Suprapubic skin (tissue), 4 donors: Measurements from ENCODE around the gene PHOX2A.

Experiments used
- EP300 ChIP-seq: sonication (generic); formaldehyde crosslinking; IDR thresholded peaks from one replicate; pipeline ENCODE4 v1.6.1; 2017; ENCODE audit warnings: antibody characterized with exemption
- POLR2A ChIP-seq, 2 donors: fragments of 450-650 bp; IDR thresholded peaks; one replicate each; pipeline ENCODE4 v1.6.1; 2017; ENCODE audit warnings: antibody characterized with exemption in 2 of 2, mild to moderate bottlenecking in 2 of 2, moderate library complexity in 2 of 2
- POLR2AphosphoS5 ChIP-seq, 3 donors: sonication (generic); formaldehyde crosslinking; IDR thresholded peaks; one replicate each; pipeline ENCODE4 v1.6.1; 2017; ENCODE audit warnings: antibody characterized with exemption in 3 of 3
- TF ChIP-seq, protein P1 (sequence below), 2 donors: fragments of 200-600 bp in 1 of 2; fragments of 450-650 bp in 1 of 2; sonication (generic) in 1 of 2; IDR thresholded peaks; one replicate each; pipeline ENCODE4 v1.5.1; 2016 to 2019; ENCODE audit warnings: antibody characterized with exemption in 2 of 2, mild to moderate bottlenecking in 1 of 2, moderate library complexity in 1 of 2

DNA sequence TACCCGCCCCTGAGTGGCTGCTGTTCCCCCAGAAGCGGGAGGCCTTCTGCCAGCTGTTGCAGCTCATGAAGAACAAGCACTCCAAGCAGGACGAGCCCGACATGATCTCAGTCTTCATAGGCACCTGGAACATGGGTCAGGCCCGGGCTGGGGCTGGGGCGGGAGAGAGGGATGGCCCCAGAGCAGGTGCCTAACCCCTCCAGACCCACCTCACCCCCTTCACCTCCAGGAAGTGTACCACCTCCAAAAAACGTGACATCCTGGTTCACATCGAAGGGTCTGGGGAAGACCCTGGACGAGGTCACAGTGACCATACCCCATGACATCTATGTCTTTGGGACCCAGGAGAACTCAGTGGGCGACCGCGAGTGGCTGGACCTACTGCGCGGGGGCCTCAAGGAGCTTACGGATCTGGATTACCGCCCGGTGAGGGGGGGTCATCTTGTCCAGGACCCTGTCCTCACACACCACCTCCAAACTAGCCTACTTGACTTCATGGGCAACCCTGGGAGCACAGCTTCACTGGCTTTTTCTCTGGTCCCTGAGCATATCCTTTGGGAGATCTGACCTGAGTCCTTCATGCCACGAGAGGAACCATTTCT lies 13.1 kb downstream of the PHOX2A start:
- TF ChIP-seq, protein P1, sequence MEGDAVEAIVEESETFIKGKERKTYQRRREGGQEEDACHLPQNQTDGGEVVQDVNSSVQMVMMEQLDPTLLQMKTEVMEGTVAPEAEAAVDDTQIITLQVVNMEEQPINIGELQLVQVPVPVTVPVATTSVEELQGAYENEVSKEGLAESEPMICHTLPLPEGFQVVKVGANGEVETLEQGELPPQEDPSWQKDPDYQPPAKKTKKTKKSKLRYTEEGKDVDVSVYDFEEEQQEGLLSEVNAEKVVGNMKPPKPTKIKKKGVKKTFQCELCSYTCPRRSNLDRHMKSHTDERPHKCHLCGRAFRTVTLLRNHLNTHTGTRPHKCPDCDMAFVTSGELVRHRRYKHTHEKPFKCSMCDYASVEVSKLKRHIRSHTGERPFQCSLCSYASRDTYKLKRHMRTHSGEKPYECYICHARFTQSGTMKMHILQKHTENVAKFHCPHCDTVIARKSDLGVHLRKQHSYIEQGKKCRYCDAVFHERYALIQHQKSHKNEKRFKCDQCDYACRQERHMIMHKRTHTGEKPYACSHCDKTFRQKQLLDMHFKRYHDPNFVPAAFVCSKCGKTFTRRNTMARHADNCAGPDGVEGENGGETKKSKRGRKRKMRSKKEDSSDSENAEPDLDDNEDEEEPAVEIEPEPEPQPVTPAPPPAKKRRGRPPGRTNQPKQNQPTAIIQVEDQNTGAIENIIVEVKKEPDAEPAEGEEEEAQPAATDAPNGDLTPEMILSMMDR (IDR thresholded peaks at IDR 0.05), result no peak
- TF ChIP-seq POLR2A (IDR thresholded peaks at IDR 0.05), result no peak
- TF ChIP-seq POLR2AphosphoS5 (IDR thresholded peaks at IDR 0.05), result no peak
- no peak for TF ChIP-seq EP300
